Chondrocyte (in vitro differentiated cells): Measurements from ENCODE around the gene KIF4A. TPM values are rescaled to one million over a fixed set of nuclear protein-coding genes. Genes with fewer than 3 reads are reported as not detected.
"Not testable (repeated sequence)": the region's sequence is repeated elsewhere in the genome, so short reads cannot be mapped to it uniquely, and the experiment has no call there.

Experiments
- DNase-seq: peaks from one replicate; pipeline ENCODE4 v3.0.0; 2021; ENCODE audit warnings: mixed read lengths, low spot score
- H3K27ac Mint-ChIP-seq: one replicate; pipeline ENCODE4 v1.8.0; 2021; ENCODE audit warnings: mild to moderate bottlenecking, moderate library complexity, mixed read lengths; ENCODE audit not compliant: unreplicated experiment
- H3K27me3 Mint-ChIP-seq: 2 replicates; pipeline ENCODE4 v1.8.0; 2021; ENCODE audit warnings: low read depth, mixed read lengths
- H3K36me3 Mint-ChIP-seq: 2 replicates; pipeline ENCODE4 v1.8.0; 2021; ENCODE audit warnings: low read depth, mixed read lengths
- H3K4me1 Mint-ChIP-seq: 2 replicates; pipeline ENCODE4 v1.8.0; 2021; ENCODE audit warnings: low read depth, mild to moderate bottlenecking, mixed read lengths
- H3K4me3 Mint-ChIP-seq: one replicate; pipeline ENCODE4 v1.8.0; 2021; ENCODE audit warnings: mild to moderate bottlenecking, moderate library complexity, mixed read lengths; ENCODE audit not compliant: unreplicated experiment
- H3K9me3 Mint-ChIP-seq: 2 replicates; pipeline ENCODE4 v1.8.0; 2021; ENCODE audit warnings: low read depth, mixed read lengths
- CTCF ChIP-seq: fragments of 200-600 bp; sonication (generic); IDR thresholded peaks from 2 replicates; pipeline ENCODE4 v1.5.0; 2021; ENCODE audit warnings: antibody characterized with exemption, mild to moderate bottlenecking, moderate library complexity
- total RNA-seq: library from RNA; stranded (reverse); gene quantifications from 3 replicates; pipeline ENCODE4 v1.2.1, GENCODE V29; 2021

KIF4A gene
- total RNA-seq, 1 donor from 2014 or later = 5.9 TPM

- no peak for DNase-seq
- TF ChIP-seq CTCF = no peak
- Mint-ChIP-seq H3K36me3 (no peaks in the 10 kb centered on the region), H3K9me3 (peaks cover 10% of the 10 kb centered on the region), H3K27ac (no peak overlapping the region), H3K4me1 (no peaks in the 10 kb centered on the region), H3K27me3 (no peaks in the 10 kb centered on the region), H3K4me3 (no peak overlapping the region)
Observed at GRCh38 chrX:70354716-70355115, 64.8 kb downstream of the KIF4A start.

GRCh38 chrX:70359458-70359857 is 69.6 kb downstream of the KIF4A start:
- Mint-ChIP-seq H3K27me3 (no peaks in the 10 kb centered on the region), H3K9me3 (no peaks in the 10 kb centered on the region), H3K4me3 (no peak overlapping the region), H3K4me1 (no peaks in the 10 kb centered on the region), H3K36me3 (no peaks in the 10 kb centered on the region), H3K27ac (no peak overlapping the region)
- TF ChIP-seq CTCF = no peak
- DNase-seq = no peak

GRCh38 chrX:70360366-70360765 is 70.5 kb downstream of the KIF4A start:
- Mint-ChIP-seq H3K4me3 (no peak overlapping the region), H3K27ac (no peak overlapping the region), H3K4me1 (no peaks in the 10 kb centered on the region), H3K27me3 (no peaks in the 10 kb centered on the region), H3K9me3 (no peaks in the 10 kb centered on the region), H3K36me3 (no peaks in the 10 kb centered on the region)
- DNase-seq = no peak
- TF ChIP-seq CTCF = no peak

- H3K4me1 Mint-ChIP-seq, DNase-seq, H3K27ac Mint-ChIP-seq, H3K27me3 Mint-ChIP-seq, H3K4me3 Mint-ChIP-seq, H3K36me3 Mint-ChIP-seq: not testable (repeated sequence)
- H3K9me3 Mint-ChIP-seq = peaks cover 19% of the 10 kb centered on the region
Observed at GRCh38 chrX:70368731-70369130, 78.8 kb downstream of the KIF4A start.

- Mint-ChIP-seq H3K27ac (no peak overlapping the region), H3K4me1 (no peaks in the 10 kb centered on the region), H3K36me3 (no peaks in the 10 kb centered on the region), H3K27me3 (no peaks in the 10 kb centered on the region), H3K4me3 (no peak overlapping the region), H3K9me3 (peaks cover 12% of the 10 kb centered on the region)
- DNase-seq = no peak
- no peak for TF ChIP-seq CTCF
Observed at GRCh38 chrX:70386235-70386634, 96.3 kb downstream of the KIF4A start.

GRCh38 chrX:70398899-70399298 is 109.0 kb downstream of the KIF4A start:
- TF ChIP-seq CTCF = no peak
- no peaks in the 10 kb centered on the region for H3K36me3 Mint-ChIP-seq
- DNase-seq = no peak
- peaks cover 4% of the 10 kb centered on the region for H3K4me1 Mint-ChIP-seq
- peak overlapping the region; percentile 27 for H3K27ac Mint-ChIP-seq
- H3K4me3 Mint-ChIP-seq = no peak overlapping the region
- H3K9me3 Mint-ChIP-seq = peaks cover 13% of the 10 kb centered on the region
- H3K27me3 Mint-ChIP-seq = no peaks in the 10 kb centered on the region

- H3K4me1 Mint-ChIP-seq, H3K27me3 Mint-ChIP-seq, H3K4me3 Mint-ChIP-seq, DNase-seq, H3K36me3 Mint-ChIP-seq, H3K9me3 Mint-ChIP-seq, H3K27ac Mint-ChIP-seq: not testable (repeated sequence)
Observed at GRCh38 chrX:70400181-70400580, 110.3 kb downstream of the KIF4A start.
